A549 (cell line): ENCODE data around the gene EIF4G3.

Experiments
- CHD2 ChIP-seq: fragments of 150-350 bp; IDR thresholded peaks from 2 replicates; pipeline ENCODE4 v1.6.1; 2014; ENCODE audit warnings: low read length; ENCODE audit not compliant: partially characterized antibody
- CHD4 ChIP-seq: fragments of 200-600 bp; sonication (generic); IDR thresholded peaks from 2 replicates; pipeline ENCODE4 v1.6.1; 2016; ENCODE audit warnings: antibody characterized with exemption, mild to moderate bottlenecking, borderline replicate concordance
- EP300 ChIP-seq, 2 experiments: fragments of >200 bp; sonication (Bioruptor Twin); formaldehyde crosslinking; IDR thresholded peaks; 2 replicates in 1 of 2; 3 replicates in 1 of 2; pipeline ENCODE4 v1.6.1; 2016 to 2017
- ESRRA ChIP-seq: fragments of 150-350 bp; IDR thresholded peaks from 2 replicates; pipeline ENCODE4 v1.6.1; 2014; ENCODE audit warnings: mild to moderate bottlenecking, low read length, borderline replicate concordance
- HOXA7 ChIP-seq: fragments of 250-450 bp; sonication (Bioruptor Pico); IDR thresholded peaks from 2 replicates; pipeline ENCODE4 v1.5.0; 2020; ENCODE audit warnings: mild to moderate bottlenecking, moderate library complexity
- KDM1A ChIP-seq: fragments of 200-600 bp; sonication (generic); IDR thresholded peaks from 2 replicates; pipeline ENCODE4 v1.6.1; 2016; ENCODE audit warnings: low read depth, mild to moderate bottlenecking
- POLR2A ChIP-seq: IDR thresholded peaks from 2 replicates; pipeline ENCODE4 v1.6.1; 2012; ENCODE audit warnings: mild to moderate bottlenecking, low read length
- POLR2AphosphoS2 ChIP-seq: conservative IDR thresholded peaks from 2 replicates; pipeline ENCODE4 v1.6.1; 2012; ENCODE audit warnings: low read length, improper control_type of control experiment, inconsistent platforms
- RNF2 ChIP-seq: fragments of 200-600 bp; sonication (generic); IDR thresholded peaks from 2 replicates; pipeline ENCODE4 v1.6.1; 2016; ENCODE audit warnings: low read depth, mild to moderate bottlenecking, antibody characterized with exemption, moderate library complexity, borderline replicate concordance
- ZC3H11A ChIP-seq: fragments of 450-650 bp; IDR thresholded peaks from 2 replicates; pipeline ENCODE4 v1.6.1; 2014; ENCODE audit warnings: antibody characterized with exemption, mild to moderate bottlenecking
- TF ChIP-seq, protein P1 (sequence below): fragments of >200 bp; sonication (Bioruptor Twin); formaldehyde crosslinking; IDR thresholded peaks from 3 replicates; pipeline ENCODE4 v1.5.1; 2016
- TF ChIP-seq, protein P2 (sequence below): fragments of 450-650 bp; IDR thresholded peaks from 2 replicates; pipeline ENCODE4 v1.6.1; 2014; ENCODE audit warnings: antibody characterized with exemption

DNA sequence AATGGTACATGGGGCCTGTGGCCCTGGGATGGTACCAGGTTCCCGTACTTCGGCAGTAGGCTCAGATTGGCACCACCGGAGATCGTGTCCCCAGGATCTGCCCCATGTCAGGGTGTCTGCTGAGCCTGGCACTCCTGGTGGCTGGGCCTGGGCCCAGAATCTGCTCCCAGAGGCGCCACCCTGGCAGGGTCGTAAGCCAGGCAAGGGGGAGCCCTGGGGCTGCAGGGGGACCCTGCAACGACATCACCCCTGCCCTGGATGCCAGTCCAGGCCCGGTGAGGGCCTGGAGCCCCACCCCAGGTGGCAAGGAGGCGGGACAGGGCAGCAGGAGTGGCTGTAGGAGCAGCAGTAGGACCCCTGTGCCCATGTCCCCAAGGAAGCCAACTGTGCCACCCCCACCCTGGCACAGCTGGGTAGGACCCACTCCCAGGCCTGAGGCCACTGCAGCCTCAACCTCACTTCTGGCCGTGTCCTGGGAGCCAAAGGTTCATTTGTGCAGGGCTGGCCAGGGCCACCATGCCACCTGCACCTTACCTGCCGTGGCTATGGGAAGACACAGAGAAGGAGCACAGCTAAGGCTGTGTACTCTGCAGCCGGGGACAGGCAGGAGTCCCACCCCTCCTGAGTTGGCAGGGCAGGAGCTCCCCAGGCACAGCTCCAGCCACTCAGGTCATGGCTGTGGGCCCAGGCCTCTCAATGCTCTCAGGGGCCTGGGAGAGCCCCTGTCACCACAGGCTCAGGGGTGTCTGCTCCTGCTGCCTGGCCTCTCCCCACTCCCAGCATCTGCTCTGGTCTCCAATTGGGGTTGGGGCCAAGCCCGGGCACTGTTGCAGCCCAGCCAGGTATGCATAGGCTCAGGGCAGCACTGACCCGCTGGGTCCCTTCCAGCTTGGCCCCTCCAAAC is 141.7 kb downstream of the EIF4G3 start:
- TF ChIP-seq POLR2A (no peak), ZC3H11A (no peak), KDM1A (no peak), CHD2 (no peak), RNF2 (no peak), EP300 (IDR thresholded peaks at IDR 0.05) (no peak), HOXA7 (no peak), ESRRA (no peak), POLR2AphosphoS2 (no peak), CHD4 (no peak)
- TF ChIP-seq, protein P1, sequence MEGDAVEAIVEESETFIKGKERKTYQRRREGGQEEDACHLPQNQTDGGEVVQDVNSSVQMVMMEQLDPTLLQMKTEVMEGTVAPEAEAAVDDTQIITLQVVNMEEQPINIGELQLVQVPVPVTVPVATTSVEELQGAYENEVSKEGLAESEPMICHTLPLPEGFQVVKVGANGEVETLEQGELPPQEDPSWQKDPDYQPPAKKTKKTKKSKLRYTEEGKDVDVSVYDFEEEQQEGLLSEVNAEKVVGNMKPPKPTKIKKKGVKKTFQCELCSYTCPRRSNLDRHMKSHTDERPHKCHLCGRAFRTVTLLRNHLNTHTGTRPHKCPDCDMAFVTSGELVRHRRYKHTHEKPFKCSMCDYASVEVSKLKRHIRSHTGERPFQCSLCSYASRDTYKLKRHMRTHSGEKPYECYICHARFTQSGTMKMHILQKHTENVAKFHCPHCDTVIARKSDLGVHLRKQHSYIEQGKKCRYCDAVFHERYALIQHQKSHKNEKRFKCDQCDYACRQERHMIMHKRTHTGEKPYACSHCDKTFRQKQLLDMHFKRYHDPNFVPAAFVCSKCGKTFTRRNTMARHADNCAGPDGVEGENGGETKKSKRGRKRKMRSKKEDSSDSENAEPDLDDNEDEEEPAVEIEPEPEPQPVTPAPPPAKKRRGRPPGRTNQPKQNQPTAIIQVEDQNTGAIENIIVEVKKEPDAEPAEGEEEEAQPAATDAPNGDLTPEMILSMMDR, result no peak
- TF ChIP-seq, protein P2, sequence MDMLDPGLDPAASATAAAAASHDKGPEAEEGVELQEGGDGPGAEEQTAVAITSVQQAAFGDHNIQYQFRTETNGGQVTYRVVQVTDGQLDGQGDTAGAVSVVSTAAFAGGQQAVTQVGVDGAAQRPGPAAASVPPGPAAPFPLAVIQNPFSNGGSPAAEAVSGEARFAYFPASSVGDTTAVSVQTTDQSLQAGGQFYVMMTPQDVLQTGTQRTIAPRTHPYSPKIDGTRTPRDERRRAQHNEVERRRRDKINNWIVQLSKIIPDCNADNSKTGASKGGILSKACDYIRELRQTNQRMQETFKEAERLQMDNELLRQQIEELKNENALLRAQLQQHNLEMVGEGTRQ, result no peak
